RCC 7860 (cell line): ENCODE data around the gene ACOT2.

Experiments used
- DNase-seq: peaks from one replicate; pipeline ENCODE4 v3.0.0-alpha.2; 2015; ENCODE audit warnings: low spot score
- FAIRE-seq: peaks from 2 replicates; lab custom pipeline; 2012; peaks lifted over from hg19 to GRCh38; lab: Jason Lieb, UNC

ACOT2 gene

DNA sequence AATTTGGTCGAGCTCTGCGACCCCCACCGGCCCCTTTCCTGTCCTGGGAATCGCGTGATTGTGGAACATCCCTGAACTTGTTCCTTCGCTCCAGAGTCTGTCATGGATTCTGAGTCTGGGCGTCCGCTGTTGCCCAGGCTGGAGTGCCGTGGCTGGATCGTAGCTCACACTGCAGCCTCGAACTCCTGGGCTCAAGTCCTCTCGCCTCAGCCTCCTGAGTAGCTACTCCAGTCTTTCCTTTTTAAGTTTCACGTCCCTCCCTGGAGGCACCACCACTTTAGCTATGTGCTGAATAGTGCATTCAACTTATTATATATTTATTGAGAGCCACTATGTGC is 44.0 kb downstream of the ACOT2 start:
- FAIRE-seq = no peak

DNA sequence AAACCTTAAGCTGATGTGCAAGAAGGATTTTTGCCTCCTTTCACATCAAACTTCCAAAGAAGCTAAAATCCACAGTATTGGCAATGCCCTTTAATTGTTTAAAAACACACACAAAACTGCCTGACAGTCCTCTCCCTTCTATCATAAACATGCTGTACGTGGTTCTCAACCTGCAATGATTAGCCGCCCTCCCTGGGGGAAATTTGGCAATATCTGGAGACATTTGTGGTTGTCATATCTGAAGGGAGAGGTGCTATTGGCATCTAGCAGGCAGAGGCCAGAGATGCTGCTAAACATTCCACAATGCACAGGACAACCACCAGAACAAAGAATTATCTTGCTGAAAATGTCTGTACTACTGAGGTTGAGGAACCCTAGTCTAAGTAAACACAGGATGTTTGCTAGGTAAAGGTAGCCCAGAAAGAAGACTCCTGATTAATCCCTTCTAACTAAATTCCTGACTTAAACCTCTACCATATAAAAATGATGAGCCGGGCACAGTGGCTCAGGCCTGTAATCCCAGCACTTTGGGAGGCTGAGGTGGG is 44.5 kb downstream of the ACOT2 start:
- DNase-seq = no peak
- FAIRE-seq = no peak

More for the DNA sequence above, 44.0 kb downstream of the ACOT2 start:
- DNase-seq = no peak

DNA sequence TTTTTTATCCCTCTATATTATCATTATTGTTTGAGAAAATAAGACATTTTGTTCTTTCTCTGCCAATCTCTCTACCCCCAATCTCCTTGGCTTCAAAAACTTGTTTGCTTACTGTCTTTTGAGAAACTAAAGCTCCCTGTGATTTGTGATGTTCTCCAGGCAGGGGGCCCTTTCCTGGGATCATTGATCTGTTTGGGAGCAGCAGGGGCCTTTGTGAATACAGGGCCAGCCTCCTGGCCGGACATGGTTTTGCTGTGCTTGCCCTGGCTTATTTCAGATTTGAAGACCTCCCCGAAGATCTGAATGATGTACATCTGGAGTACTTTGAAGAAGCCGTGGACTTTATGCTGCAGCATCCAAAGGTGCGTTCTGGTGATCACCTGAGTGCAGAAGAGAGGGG is 47.8 kb downstream of the ACOT2 start:
- no peak for FAIRE-seq
- no peak for DNase-seq

DNA sequence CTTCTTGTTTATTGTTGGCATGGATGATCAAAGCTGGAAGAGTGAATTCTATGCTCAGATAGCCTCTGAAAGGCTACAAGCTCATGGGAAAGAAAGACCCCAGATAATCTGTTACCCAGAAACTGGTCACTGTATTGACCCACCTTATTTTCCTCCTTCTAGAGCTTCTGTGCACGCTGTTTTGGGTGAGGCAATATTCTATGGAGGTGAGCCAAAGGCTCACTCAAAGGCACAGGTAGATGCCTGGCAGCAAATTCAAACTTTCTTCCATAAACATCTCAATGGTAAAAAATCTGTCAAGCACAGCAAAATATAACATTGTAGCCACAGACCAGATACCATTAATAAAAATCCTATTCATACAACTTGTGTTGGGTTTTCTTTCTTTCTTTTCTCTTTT is 50.5 kb downstream of the ACOT2 start:
- FAIRE-seq (no peak), DNase-seq (no peak)

DNA sequence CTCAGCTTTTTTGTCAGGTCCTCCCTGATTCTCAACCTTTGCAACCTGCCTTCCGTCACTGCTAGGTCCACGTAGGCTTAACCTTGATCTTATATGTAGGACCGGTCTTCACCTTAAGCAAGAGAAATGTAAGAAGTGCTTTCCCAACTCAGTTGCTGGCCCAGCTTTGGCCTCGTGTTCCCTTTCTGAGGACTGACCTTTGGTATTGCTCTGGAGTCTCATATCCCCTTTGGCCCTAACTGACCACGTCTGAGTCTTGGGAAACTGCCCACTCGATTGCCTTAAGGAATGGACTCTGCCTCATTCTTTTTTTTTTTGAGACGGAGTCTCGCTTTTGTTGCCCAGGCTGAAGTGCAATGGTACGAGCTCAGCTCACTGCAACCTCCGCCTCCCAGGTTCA is 51.3 kb downstream of the ACOT2 start:
- no peak for FAIRE-seq
- no peak for DNase-seq

DNA sequence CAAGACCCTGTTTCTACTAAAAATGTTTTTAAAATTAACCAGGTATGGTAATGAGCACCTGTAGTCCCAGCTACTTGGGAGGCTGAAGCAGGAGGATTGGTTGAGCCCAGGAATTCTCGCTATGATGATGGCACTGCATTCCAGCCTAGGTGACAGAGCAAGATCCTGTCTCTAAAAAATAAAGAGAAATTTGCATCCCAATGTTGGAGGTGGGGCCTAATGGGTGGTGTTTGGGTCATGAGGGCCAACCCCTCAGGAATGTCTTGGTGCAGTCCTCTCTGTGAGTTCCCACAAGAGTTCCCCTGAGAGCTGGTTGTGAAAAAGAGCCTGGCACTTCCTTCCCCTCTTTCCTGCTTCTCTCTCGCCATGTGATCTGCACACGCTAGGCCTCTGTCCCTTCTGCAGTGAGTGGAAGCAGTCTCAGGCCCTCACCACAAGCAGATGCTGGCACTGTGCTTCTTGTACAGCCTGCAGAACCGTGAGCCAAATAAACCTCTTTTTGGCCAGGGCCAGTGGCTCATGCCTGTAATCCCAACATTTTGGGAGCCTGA is 54.6 kb downstream of the ACOT2 start:
- no peak for FAIRE-seq
- no peak for DNase-seq
